ENCODE results near the gene HOXA13.

The HOXA13 gene

DNA sequence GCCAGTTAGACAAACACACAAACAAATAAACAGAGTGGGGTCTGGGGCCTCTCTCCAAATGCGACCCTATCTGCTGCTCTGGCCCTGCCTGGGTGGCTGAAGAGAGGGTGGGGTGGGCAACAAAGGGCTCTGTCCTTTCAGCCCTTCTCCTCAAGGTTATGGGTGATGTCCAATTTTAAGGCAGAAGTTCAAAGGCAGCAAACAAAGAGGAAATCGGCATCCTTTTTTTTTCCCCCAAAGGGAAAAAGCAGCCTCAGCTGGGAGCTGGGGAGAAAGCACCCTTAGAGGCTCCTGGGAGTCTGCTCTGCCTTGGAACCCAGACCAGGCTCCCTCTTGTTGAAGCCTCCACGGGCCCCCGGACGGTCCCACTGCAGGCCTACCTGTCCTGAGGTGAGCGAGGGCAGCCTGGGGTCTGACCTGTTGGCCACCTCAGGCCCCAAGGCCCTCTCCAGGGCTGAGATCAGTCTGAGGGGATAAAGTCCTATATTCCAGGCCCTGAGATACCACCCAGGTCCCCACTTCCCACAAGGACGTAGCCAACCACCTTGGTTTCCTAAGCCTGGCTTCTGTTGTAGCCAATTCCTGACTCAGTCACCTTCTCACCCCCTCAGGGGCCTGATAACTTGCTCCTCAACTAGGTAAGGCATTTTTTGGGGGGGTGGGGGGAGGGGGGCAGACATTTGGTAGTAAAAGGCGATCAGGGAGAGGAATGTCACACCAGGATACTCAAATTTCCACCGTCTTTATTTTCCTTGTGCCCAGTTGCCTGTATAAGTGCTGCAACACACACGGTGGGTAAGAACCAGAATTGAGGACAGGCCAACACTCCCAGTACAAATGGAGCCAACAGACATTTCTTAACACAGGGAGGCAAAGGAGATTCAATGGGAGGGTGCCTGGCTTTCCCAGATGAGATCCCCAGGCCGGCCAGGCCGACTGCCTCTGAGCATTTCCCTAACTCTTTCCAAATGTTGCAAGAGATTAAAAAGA is 19.2 kb downstream of the HOXA13 start:
- Histone ChIP-seq H3K9me3 (ENCODE audit: control insufficient read depth in 5 of 5, low read length in 5 of 5) (no peaks in the 10 kb centered on the region), H3K9ac (ENCODE audit: low read length in 5 of 5) (peak overlapping the region in 1 of 5 donors; percentile 56), H3K4me3 (ENCODE audit: low read depth in 1 of 5, low read length in 5 of 5) (no peak overlapping the region), H3K36me3 (ENCODE audit: control insufficient read depth in 5 of 5, insufficient read depth in 5 of 5, low read length in 5 of 5) (no peaks in the 10 kb centered on the region), H3K4me1 (ENCODE audit: control insufficient read depth in 5 of 5, insufficient read depth in 5 of 5, low read length in 5 of 5) (peaks cover 2 to 86% (median 81%) of the 10 kb centered on the region in 5 donors), H3K27me3 (ENCODE audit: control insufficient read depth in 5 of 5, insufficient read depth in 4 of 5, low read length in 5 of 5) (peaks cover 0 to 38% (median 28%) of the 10 kb centered on the region in 5 donors), H3K27ac (ENCODE audit: low read depth, low read length) (peak overlapping the region; percentile 98)

GRCh38 chr7:27179503-27180430 is 20.1 kb downstream of the HOXA13 start:
- no peaks in the 10 kb centered on the region for H3K36me3 ChIP-seq (ENCODE audit: control insufficient read depth in 5 of 5, insufficient read depth in 5 of 5, low read length in 5 of 5)
- peaks cover 0 to 38% (median 24%) of the 10 kb centered on the region in 5 donors for H3K27me3 ChIP-seq (ENCODE audit: control insufficient read depth in 5 of 5, insufficient read depth in 4 of 5, low read length in 5 of 5)
- H3K4me1 ChIP-seq (ENCODE audit: control insufficient read depth in 5 of 5, insufficient read depth in 5 of 5, low read length in 5 of 5), result peaks cover 2 to 86% (median 82%) of the 10 kb centered on the region in 5 donors
- peak overlapping the region; percentile 23 to 73 (median 45) for H3K9ac ChIP-seq (ENCODE audit: low read length in 5 of 5)
- H3K4me3 ChIP-seq (ENCODE audit: low read depth in 1 of 5, low read length in 5 of 5), result peak overlapping the region; percentile 19 to 63 (median 60)
- H3K9me3 ChIP-seq (ENCODE audit: control insufficient read depth in 5 of 5, low read length in 5 of 5), result no peaks in the 10 kb centered on the region
- H3K27ac ChIP-seq (ENCODE audit: low read depth, low read length), result peak overlapping the region; percentile 98

DNA sequence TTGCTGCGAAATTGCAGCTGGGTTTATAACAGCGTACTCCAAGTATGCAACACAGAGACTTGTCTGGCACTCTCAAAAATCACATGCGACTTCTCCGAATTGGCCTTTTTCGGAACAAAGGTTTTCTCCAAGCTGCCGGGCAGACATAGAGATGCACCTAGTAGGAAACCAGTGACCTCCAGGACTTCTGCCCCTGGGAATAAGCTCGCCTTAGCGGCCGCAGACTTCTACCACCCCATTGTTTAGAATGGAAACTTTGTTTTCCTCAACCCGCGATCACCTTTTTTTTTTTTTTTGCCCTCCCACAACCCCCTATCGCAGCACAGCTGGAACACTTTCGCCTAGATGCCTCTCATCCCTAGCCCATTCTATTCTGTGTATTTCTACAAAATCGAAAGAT is 20.9 kb downstream of the HOXA13 start:
- H3K4me1 ChIP-seq (ENCODE audit: control insufficient read depth in 5 of 5, insufficient read depth in 5 of 5, low read length in 5 of 5), result peaks cover 2 to 87% (median 83%) of the 10 kb centered on the region in 5 donors
- peak overlapping the region; percentile 19 to 63 (median 55) for H3K4me3 ChIP-seq (ENCODE audit: low read depth in 1 of 5, low read length in 5 of 5)
- no peaks in the 10 kb centered on the region for H3K9me3 ChIP-seq (ENCODE audit: control insufficient read depth in 5 of 5, low read length in 5 of 5)
- peaks cover 0 to 36% (median 25%) of the 10 kb centered on the region in 5 donors for H3K27me3 ChIP-seq (ENCODE audit: control insufficient read depth in 5 of 5, insufficient read depth in 4 of 5, low read length in 5 of 5)
- H3K36me3 ChIP-seq (ENCODE audit: control insufficient read depth in 5 of 5, insufficient read depth in 5 of 5, low read length in 5 of 5), result no peaks in the 10 kb centered on the region
- peak overlapping the region in 3 of 5 donors; percentile 23 to 73 (median 36) for H3K9ac ChIP-seq (ENCODE audit: low read length in 5 of 5)
- H3K27ac ChIP-seq (ENCODE audit: low read depth, low read length), result peak overlapping the region; percentile 98

DNA sequence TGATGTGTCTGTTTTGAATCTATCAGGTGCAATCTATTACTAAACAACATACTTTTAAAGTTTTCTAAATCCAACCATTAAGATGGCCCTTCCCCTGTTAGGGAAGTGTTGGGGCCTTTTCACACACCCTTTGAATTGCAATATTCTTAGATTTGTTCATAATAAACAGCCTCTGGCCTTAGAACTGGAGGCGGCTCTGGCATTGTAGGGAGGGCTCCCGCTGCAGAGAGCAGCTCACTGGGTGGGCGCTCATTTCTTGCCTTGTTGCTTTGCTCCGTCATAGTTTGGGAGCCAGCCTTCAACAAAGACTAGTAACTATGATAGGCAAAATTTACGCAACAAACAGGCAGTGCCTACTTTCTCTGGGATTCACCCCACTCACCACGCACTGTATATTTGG is 21.5 kb downstream of the HOXA13 start:
- peak overlapping the region; percentile 98 for H3K27ac ChIP-seq (ENCODE audit: low read depth, low read length)
- peaks cover 0 to 35% (median 24%) of the 10 kb centered on the region in 5 donors for H3K27me3 ChIP-seq (ENCODE audit: control insufficient read depth in 5 of 5, insufficient read depth in 4 of 5, low read length in 5 of 5)
- H3K4me1 ChIP-seq (ENCODE audit: control insufficient read depth in 5 of 5, insufficient read depth in 5 of 5, low read length in 5 of 5), result peaks cover 2 to 85% (median 79%) of the 10 kb centered on the region in 5 donors
- H3K9me3 ChIP-seq (ENCODE audit: control insufficient read depth in 5 of 5, low read length in 5 of 5), result no peaks in the 10 kb centered on the region
- no peaks in the 10 kb centered on the region for H3K36me3 ChIP-seq (ENCODE audit: control insufficient read depth in 5 of 5, insufficient read depth in 5 of 5, low read length in 5 of 5)
- peak overlapping the region in 1 of 5 donors; percentile 63 for H3K4me3 ChIP-seq (ENCODE audit: low read depth in 1 of 5, low read length in 5 of 5)
- H3K9ac ChIP-seq (ENCODE audit: low read length in 5 of 5), result no peak overlapping the region

DNA sequence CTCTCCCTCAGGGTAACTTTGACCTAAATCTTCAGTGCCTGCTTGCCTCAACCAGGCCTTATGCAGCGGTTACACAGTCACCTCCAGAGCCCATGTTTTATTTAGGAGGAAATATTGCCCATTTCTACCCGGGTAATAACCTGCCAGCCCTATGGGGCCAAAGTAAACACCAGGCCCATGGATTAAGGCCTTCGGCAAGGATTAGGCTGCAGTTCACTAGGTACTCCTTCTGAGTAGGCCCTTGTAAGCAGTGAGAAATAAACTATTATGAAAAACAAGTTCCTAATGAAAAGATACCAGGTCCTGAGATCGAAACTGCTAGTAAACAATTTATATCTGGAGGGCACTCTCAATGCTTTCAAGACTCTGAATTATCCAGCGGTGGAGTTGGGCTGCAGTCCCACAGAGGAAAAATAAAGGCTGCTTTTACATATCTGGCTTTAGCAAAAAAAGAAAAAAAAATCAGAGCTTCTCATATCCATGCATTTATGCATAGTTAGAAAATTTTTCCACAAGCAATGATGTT is 22.0 kb downstream of the HOXA13 start:
- Histone ChIP-seq H3K4me1 (ENCODE audit: control insufficient read depth in 5 of 5, insufficient read depth in 5 of 5, low read length in 5 of 5) (peaks cover 2 to 85% (median 77%) of the 10 kb centered on the region in 5 donors), H3K4me3 (ENCODE audit: low read depth in 1 of 5, low read length in 5 of 5) (peak overlapping the region in 3 of 5 donors; percentile 13 to 63 (median 40)), H3K9me3 (ENCODE audit: control insufficient read depth in 5 of 5, low read length in 5 of 5) (no peaks in the 10 kb centered on the region), H3K9ac (ENCODE audit: low read length in 5 of 5) (peak overlapping the region in 2 of 5 donors; percentile 40 to 52), H3K27ac (ENCODE audit: low read depth, low read length) (peak overlapping the region; percentile 98), H3K36me3 (ENCODE audit: control insufficient read depth in 5 of 5, insufficient read depth in 5 of 5, low read length in 5 of 5) (no peaks in the 10 kb centered on the region), H3K27me3 (ENCODE audit: control insufficient read depth in 5 of 5, insufficient read depth in 4 of 5, low read length in 5 of 5) (peaks cover 0 to 30% (median 19%) of the 10 kb centered on the region in 5 donors)

GRCh38 chr7:27176962-27177794 is 22.7 kb downstream of the HOXA13 start:
- Histone ChIP-seq H3K9ac (ENCODE audit: low read length in 5 of 5) (peak overlapping the region in 3 of 5 donors; percentile 16 to 52 (median 40)), H3K9me3 (ENCODE audit: control insufficient read depth in 5 of 5, low read length in 5 of 5) (no peaks in the 10 kb centered on the region), H3K36me3 (ENCODE audit: control insufficient read depth in 5 of 5, insufficient read depth in 5 of 5, low read length in 5 of 5) (no peaks in the 10 kb centered on the region), H3K27ac (ENCODE audit: low read depth, low read length) (peak overlapping the region; percentile 98), H3K4me1 (ENCODE audit: control insufficient read depth in 5 of 5, insufficient read depth in 5 of 5, low read length in 5 of 5) (peaks cover 2 to 86% (median 78%) of the 10 kb centered on the region in 5 donors), H3K27me3 (ENCODE audit: control insufficient read depth in 5 of 5, insufficient read depth in 4 of 5, low read length in 5 of 5) (peaks cover 0 to 29% (median 13%) of the 10 kb centered on the region in 5 donors), H3K4me3 (ENCODE audit: low read depth in 1 of 5, low read length in 5 of 5) (peak overlapping the region in 4 of 5 donors; percentile 6 to 40 (median 14))

GRCh38 chr7:27176524-27176845 is 23.4 kb downstream of the HOXA13 start:
- no peak overlapping the region for H3K9ac ChIP-seq (ENCODE audit: low read length in 5 of 5)
- H3K4me3 ChIP-seq (ENCODE audit: low read depth in 1 of 5, low read length in 5 of 5), result peak overlapping the region in 1 of 5 donors; percentile 13
- no peaks in the 10 kb centered on the region for H3K36me3 ChIP-seq (ENCODE audit: control insufficient read depth in 5 of 5, insufficient read depth in 5 of 5, low read length in 5 of 5)
- H3K4me1 ChIP-seq (ENCODE audit: control insufficient read depth in 5 of 5, insufficient read depth in 5 of 5, low read length in 5 of 5), result peaks cover 2 to 87% (median 82%) of the 10 kb centered on the region in 5 donors
- H3K9me3 ChIP-seq (ENCODE audit: control insufficient read depth in 5 of 5, low read length in 5 of 5), result no peaks in the 10 kb centered on the region
- peak overlapping the region; percentile 98 for H3K27ac ChIP-seq (ENCODE audit: low read depth, low read length)
- peaks cover 0 to 29% (median 9%) of the 10 kb centered on the region in 5 donors for H3K27me3 ChIP-seq (ENCODE audit: control insufficient read depth in 5 of 5, insufficient read depth in 4 of 5, low read length in 5 of 5)

- peaks cover 2 to 88% (median 83%) of the 10 kb centered on the region in 5 donors for H3K4me1 ChIP-seq (ENCODE audit: control insufficient read depth in 5 of 5, insufficient read depth in 5 of 5, low read length in 5 of 5)
- peaks cover 0 to 31% (median 9%) of the 10 kb centered on the region in 5 donors for H3K27me3 ChIP-seq (ENCODE audit: control insufficient read depth in 5 of 5, insufficient read depth in 4 of 5, low read length in 5 of 5)
- peak overlapping the region in 3 of 5 donors; percentile 13 to 24 (median 13) for H3K4me3 ChIP-seq (ENCODE audit: low read depth in 1 of 5, low read length in 5 of 5)
- peak overlapping the region in 1 of 5 donors; percentile 46 for H3K9ac ChIP-seq (ENCODE audit: low read length in 5 of 5)
- peak overlapping the region; percentile 98 for H3K27ac ChIP-seq (ENCODE audit: low read depth, low read length)
- H3K9me3 ChIP-seq (ENCODE audit: control insufficient read depth in 5 of 5, low read length in 5 of 5), result no peaks in the 10 kb centered on the region
- no peaks in the 10 kb centered on the region for H3K36me3 ChIP-seq (ENCODE audit: control insufficient read depth in 5 of 5, insufficient read depth in 5 of 5, low read length in 5 of 5)
These were observed 24.0 kb downstream of the HOXA13 start for GRCh38 chr7:27175626-27176523.

Measured in subcutaneous abdominal adipose tissue (tissue), 5 donors.